Jurkat, Clone E6-1 (cell line): Measurements from ENCODE around the gene APOO.
"Not testable (repeated sequence)": the region's sequence is repeated elsewhere in the genome, so short reads cannot be mapped to it uniquely, and the experiment has no call there.

Experiments used
- DNase-seq: peaks from one replicate; pipeline ENCODE4 v3.0.0-alpha.2; 2011; ENCODE audit warnings: low read depth, low spot score
- H3K4me3 ChIP-seq: 2 replicates; pipeline ENCODE4 v1.5.1; 2011; ENCODE audit warnings: mild to moderate bottlenecking, low read length, control low read depth, moderate library complexity

The APOO gene

DNA sequence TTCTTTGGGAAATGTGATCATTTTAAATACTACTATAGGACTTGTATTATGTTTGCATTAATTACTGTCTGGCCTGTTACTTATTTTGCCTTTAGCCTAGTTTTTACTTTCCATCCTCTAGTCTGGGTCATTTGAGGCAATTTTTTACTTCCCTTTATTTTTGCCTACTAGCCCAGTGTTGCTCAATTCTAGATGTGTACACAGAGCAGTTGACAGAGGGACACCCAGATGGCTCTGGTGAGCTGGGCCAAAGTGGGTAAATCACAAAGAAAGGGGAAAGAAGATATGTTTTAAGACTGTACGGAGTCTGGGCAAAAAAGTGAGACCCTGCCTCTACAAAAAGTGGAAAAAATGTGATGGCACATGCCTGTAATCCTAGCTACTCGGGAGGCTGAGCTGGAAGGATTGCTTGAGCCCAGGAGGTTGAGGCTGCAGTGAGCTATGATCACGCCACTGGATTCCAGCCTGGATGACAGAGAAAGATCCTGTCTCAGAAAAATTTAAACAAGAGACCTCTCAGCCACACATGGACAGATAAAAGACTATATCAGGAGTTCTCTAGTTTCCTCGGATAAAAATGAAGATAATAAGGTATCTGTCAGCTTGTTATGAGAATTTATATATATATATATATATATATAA, 35.7 kb downstream of the APOO start:
- DNase-seq: no peak
- no peak overlapping the region for H3K4me3 ChIP-seq

DNA sequence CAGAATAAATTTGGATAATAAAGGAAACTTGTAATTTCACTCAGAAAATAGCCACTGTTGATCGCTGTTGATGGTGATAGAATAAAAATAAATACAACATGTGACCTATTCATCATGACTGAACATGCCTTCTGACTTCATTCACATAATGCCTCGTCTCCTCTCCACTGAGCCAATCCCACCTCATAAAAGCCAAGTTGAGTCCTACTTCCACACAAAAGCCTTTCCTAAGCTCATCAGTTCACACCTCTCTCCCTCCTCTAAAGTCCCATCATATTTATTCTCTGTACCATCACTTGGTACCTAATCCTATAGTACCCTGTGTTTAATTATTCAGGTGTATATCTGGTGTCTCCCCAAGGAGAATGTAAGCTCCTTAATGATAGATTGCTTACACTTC, 37.7 kb downstream of the APOO start:
- no peak for DNase-seq
- H3K4me3 ChIP-seq: no peak overlapping the region

DNA sequence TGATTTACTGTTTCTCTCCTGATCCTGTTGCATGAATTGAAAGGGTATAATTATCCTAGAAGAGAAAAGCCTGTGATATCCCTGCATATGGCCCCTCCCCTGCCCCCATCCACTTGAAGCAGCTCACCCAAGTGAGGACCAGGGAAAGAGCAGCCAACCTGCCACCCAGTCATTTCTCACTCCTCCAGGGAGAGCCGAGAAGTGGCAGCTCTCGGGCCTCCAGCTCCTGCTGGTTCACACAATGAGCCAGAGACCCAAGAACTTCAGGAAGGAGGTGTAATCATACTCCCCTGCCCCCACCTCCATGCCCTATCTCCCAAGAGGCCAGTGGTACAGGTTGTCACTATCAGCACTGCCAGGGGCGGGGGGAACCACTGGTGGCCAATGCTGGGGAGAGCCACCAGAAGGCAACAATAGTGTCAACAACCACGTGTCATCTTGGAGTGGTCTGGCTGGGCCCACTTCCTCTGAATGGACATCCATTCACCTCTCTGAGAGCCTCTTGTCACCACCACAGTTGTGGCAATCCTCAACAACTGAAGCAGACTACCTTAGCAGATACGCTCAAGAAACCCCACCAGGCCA, 42.9 kb downstream of the APOO start:
- H3K4me3 ChIP-seq: no peak overlapping the region
- DNase-seq: no peak

DNA sequence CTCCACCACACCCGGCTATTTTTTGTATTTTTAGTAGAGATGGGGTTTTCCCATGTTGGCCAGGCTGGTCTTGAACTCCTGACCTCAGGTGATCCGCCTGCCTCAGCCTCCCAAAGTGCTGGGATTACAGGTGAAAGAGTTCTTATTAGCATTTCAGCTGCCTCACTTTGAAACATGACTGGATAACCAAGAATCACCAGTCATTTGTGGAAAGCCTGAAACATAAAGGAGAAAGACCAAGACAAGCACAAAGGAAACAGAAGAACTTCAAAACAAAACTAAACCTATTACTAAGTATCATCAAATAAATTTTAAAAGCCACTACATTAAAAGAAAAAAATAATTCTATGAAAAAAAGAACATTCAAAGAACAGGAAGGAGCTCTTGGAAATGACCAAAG, 45.8 kb downstream of the APOO start:
- DNase-seq, H3K4me3 ChIP-seq: not testable (repeated sequence)

DNA sequence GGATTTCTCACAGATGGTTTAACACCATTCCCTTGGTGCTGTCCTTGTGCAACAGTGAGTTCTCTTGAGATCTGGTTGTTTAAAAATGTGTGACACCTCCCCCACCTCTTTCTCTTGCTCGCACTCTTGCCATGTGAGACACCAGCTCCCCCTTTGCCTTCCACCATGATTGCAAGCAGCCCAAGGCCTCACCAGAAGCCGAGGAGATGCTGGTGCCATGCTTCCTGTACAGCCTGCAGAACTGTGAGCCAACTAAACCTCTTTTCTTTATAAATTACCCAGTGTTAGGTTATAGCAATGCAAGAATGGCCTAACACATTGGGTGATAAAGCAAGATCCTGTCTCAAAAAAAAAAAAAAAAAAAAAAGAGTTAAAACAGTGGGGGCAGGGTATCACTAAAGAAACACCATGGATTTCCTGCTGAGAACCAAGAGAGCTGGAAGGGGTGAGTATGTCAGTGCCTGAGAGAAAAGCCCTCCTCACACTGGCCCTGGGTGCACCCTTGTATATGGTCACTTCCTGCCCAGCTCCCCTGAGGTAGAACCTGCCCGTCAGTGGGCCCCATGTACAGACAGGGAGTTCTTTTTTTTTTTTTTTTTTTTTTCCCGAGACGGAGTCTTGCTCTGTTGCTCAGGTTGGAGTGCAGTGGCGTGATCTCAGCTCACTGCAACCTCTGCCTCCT, 46.4 kb downstream of the APOO start:
- no peak overlapping the region for H3K4me3 ChIP-seq
- DNase-seq: no peak

DNA sequence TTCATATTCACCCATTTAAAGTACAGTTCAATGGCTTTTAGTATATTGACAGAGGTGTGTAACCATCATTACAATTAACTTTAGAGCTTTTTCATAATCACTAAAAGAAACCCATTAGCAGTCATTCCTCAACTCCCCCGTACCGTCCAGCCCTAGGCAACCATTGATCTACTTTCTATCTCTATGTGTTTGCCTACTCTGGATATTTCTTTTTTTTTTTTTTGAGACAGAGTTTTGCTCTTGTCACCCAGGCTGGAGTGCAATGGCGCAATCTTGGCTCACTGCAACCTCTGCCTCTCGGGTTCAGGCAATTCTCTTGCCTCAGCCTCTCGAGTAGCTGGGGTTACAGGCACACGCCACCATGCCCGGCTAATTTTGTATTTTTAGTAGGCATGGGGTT, 48.5 kb downstream of the APOO start:
- not testable (repeated sequence) for DNase-seq, H3K4me3 ChIP-seq

DNA sequence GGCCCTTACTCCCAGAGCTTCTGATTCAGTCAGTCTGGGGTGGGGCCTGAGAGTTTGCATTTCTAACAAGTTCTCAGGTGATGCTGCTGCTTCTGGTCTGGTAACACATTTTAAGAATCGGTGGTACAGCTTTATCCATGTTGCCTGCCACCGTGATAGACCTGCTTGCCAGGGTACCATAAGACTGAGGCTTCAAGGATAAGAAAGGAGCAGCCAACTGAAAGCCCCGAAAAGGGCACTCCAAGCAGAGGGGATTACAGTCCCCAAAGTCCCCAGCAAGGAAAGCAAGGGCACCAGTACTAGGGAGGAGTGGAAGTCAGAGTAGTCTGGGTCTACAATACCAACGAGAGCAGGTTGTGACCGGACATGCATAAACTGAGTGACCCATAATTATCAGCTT, 49.8 kb downstream of the APOO start:
- no peak overlapping the region for H3K4me3 ChIP-seq
- no peak for DNase-seq

DNA sequence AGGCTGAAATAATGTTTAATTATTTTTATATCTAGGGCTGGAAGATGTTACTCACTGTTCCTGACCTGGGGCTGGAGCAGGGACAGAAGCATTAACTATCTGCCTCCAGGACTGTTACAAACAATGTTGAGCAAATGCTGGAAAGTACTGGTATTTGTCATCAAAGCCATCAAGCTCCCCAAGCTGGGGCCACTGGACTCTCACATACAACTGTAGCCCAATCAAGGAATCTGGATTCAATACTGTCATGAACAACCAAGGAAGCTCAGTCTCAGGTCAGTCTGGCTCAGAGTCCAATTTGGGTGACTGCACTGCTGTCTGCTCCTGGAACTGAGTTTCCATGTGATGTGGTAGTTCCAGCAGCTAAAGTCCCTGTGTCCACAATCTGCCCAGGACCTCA, 50.4 kb downstream of the APOO start:
- no peak overlapping the region for H3K4me3 ChIP-seq
- DNase-seq: no peak

DNA sequence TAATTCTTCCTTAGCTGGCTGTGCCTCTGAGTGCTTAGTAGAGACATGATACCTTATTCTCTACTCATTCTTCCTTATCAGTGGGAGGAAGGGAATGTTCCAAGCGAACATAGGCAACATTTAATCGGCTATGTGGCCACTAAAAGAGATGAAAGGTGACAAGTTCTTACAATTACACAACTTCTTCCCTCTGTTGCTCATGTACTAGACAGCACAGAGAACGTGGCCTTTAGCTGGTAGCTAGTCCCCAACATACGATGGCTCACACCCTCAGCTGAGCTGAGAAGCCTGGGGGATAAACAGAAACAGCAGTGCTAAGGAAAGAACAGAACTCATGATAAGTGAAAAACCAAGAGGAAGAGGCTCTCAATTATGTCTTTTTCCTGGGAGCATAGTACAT, 52.2 kb downstream of the APOO start:
- no peak for DNase-seq

DNA sequence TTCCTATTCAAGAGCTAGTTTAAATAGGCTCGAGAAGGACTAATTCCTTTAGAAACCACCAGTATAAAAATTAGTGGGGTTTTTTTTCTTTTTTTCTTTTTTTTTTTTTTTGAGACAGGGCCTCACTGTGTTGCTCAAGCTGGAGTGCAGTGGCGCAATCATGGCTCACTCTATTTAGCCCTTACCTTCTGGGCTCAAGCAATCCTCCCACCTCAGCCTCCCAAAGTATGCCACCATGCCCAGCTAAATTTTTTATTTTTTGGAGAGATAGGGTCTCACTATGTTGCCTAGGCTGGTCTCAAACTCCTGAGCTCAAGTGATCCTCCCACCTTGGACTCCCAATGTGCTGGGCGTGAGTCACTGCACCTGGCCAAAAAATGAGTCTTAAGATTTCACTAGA, 52.8 kb downstream of the APOO start:
- no peak for DNase-seq
- no peak overlapping the region for H3K4me3 ChIP-seq

More for the DNA sequence above, 52.2 kb downstream of the APOO start:
- H3K4me3 ChIP-seq: no peak overlapping the region

DNA sequence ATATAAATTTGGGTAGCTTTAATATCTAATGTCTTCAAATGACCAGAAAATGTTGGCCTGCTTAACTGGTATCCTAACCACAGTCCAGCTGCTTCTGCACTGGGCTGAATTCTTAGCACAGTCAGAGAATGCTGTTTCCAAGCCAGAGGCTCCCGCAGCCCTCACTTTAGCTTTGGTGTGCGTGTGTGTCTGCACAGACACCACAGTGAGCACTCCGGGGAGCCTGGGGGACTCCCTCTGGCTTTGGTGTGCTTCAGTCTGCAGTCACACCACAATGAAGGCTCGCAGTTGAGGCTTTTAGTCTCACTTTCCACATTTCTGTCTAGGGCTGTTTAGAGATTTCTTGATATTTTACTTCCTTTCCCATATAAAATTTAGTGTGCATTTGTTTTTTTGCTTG, 53.6 kb downstream of the APOO start:
- no peak overlapping the region for H3K4me3 ChIP-seq
- no peak for DNase-seq

DNA sequence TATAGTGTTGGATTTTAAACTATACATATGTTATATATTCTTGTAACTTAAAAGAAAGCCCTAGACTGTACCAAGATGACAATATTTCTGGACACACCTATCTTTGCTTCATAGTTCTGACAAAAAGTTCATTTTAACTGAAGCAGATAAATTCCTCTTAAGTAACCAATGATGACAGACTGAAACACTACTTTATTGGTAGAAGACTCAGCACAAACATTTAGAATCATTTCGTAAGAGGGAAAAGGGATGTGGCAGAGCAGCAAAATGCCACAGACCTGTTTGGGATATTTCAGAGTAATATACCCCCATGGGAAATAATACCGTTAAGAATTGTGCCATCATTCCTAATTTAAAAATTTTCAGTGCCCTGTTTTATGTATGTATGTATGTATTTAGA, 56.2 kb downstream of the APOO start:
- DNase-seq: no peak
- no peak overlapping the region for H3K4me3 ChIP-seq

DNA sequence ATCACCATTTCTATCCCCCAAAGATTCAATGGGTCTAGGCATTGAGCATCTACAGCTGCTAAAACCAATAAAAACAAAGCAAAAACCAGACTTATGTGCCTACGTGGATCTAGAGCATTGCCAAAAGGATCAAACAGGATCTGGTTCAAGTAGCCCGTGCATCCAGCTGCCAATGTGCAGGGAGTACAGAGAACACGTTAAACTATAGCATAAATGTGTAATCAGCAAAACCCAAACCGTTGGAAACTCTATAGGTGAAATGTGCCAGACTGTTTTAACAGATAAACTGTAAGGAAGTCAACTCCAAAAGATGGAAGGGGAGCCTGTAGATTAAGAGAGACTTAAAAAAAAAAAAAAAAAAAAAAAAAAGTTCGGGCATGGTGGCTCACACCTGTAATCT, 58.5 kb downstream of the APOO start:
- no peak for DNase-seq
- no peak overlapping the region for H3K4me3 ChIP-seq

DNA sequence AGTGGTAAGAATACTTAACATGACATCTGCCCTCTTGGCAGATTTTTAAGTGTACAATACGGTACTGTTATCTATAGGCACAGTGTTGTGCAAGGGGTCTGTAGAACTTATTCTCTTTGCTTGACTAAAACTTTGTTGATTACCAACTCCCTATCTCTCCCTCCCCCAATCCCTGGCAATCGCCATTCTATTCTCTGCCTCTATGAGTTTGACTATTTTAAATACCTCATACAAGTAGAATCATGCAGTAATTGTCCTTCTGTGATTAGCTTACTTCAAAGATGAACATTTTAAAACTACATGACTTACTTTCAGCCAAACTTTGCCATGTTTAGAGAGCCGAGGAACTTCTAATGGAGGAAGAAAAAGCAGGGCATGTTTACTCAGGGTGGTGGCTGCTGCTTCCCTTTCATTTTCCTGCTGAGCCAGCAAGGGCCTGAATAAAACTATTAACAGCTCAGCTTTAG, 62.4 kb downstream of the APOO start:
- no peak overlapping the region for H3K4me3 ChIP-seq
- no peak for DNase-seq

DNA sequence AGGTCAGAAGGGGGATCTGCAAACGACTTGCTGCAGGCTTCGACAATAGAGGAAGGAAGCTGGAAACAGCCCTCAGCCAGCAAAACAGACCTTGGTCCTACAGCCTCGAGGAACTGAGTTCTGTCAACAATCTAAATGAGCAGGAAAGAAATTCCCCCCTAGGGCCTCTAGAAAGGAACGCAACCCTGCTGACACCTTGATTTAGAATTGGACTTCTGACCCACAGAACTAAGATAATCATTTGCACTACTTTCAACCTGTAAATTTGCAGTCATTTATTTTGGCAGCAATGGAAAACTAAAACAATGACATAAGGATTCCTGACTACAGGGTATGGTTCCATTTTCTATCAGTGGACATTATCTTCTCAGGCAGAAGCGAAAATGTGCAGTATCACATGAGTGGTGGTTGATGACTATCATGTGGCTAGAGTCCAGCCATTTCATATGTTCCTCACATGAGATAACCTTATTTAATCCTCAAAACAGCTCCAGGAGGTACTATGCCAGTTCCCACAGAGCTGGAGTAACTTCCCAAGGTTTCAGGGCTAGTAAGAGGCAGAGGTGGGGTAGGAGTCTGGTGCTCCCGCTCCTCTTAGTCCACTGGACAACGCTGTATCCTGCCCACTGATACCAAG, 63.1 kb downstream of the APOO start:
- H3K4me3 ChIP-seq: no peak overlapping the region
- no peak for DNase-seq

DNA sequence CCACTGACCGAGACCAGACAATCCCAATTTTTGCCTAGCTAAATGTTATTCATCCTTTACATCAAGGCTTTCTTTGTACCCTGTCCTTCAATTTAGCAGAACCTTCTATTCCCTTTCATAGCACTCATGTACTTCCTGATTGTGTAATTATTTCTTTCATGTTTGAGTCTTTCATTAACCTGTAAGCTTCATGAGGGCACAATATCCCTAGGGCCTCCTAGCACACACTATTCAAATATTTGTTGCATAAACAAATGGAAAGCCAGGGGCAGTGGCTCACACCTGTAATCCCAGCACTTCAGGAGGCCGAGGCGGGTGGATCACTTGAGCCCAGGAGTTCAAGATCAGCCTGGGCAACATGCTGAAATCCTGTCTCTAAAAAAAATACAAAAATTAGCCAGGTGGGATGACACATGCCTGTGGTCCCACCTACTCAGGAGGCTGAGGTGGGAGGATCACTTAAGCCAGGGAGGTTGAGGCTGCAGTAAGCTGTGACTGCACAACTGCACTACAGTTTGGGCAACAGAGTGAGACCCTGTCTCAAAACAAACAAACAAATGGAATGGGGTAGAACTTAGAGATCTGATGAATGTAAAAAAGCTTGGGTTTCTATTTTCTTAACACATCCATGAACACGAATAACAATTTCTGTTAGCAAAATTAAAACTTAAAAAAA, 65.8 kb downstream of the APOO start:
- DNase-seq: no peak

DNA sequence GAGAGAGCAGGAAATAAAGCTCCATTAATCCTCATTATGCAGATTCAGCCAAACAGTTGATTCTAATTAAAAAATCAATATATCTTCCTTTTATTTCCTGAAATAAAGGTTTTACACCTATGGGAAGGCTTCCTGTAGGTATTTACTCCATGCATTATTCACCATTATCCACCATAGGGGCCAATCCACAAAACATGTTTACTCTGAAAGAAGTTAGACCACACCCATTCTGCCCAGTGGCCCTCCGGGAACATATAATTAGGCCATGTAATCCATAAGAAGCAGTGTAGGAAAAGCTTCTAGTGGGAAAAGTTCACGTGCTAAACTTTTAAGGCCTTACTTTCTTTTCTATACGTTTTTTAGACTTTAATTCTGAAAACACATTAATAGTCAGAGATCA, 67.1 kb downstream of the APOO start:
- H3K4me3 ChIP-seq: no peak overlapping the region
- DNase-seq: no peak

More for the DNA sequence above, 65.8 kb downstream of the APOO start:
- no peak overlapping the region for H3K4me3 ChIP-seq

DNA sequence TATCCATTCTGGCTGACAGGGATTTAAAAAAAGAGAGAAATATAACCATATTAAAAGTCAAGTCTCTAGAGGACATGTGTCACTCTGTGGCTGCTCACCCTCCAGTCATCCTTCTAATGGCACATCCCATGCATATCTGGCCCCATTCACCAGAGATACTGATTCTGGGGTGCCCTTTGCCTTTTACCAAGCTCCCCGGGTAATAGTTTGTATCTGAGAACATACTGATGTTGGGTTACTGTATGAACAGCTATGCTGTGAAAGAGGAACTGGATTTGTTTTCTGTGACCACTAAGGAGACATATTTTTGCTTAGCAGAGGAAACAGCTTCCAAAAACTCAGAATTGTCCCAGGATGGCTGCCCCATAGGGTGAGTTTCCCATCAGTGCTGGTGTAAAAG, 68.8 kb downstream of the APOO start:
- no peak for DNase-seq
- no peak overlapping the region for H3K4me3 ChIP-seq

DNA sequence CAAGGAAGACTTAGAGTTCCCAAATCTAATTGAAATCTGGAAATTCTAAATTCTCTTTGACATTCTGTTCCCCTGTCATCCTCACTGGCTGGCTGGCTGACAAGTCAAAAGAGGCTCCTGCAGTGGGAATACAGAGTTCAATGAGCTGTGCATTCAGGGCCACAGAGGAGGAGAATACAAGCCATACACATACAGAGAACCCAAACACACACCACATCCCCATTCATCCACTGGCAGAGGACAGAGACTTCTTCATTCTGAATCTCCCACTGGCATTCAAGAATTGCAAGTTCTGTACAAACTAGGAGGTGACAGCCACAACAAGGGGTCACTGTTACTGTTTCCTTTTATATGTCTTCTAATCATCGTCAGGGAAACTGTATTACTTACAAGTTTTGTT, 75.0 kb downstream of the APOO start:
- H3K4me3 ChIP-seq: no peak overlapping the region
- no peak for DNase-seq

DNA sequence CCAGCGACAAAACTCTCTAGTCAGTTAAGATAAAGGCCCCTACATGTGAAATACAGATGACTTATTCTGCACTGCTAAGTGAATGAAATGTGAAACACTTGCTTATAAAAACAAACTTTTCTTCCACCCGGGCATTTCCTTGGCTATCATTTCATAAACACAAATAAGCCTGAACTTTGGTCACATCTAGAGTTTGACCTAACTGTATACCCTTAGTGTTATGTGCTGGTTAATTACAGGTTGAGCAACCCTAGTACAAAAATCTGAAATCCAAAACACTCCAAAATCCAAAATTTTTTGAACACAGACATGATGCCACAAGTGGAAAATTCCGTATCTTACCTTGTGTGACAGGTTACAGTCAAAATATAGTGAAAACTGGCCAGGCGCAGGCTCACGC, 78.9 kb downstream of the APOO start:
- no peak overlapping the region for H3K4me3 ChIP-seq
- no peak for DNase-seq
